ENCODE results near the gene RGS3. TPM values are rescaled to one million over a fixed set of nuclear protein-coding genes. Genes with fewer than 3 reads are reported as not detected.

Gene RGS3
- total and polyA plus RNA-seq, 2 donors (not counting 3 experiments of a cell fraction or from before 2014, with no cell fraction given) = 356 to 416 TPM

- dilution Hi-C loops (cut with MboI; ENCODE audit: extremely low pct_ligation_motif_present, low sequenced_read_pairs) = no loop called here
- ChIA-PET CTCF (interaction anchor here (0.6 to 5.1 kb wide), 7 partner anchors 14 to 532 kb away, joined by 3 to 24 read pairs (median 5); no protein-coding TSS in a partner anchor), POLR2A (interaction anchor here (1.3 to 2.1 kb wide), 2 partner anchors 52 kb away, joined by 5 to 7 read pairs; no protein-coding TSS in a partner anchor)
- BruUV-seq (replicated peaks) = no TSS peak
- H3K9me3 ChIP-seq (replicated peaks; ENCODE audit: control insufficient read depth, insufficient read depth, low read length) = no peaks in the 10 kb centered on the region
- H3K9me1 ChIP-seq (replicated peaks; ENCODE audit: control insufficient read depth, extremely low read depth, insufficient read depth, low read length) = no peaks in the 10 kb centered on the region
- no peak overlapping the region for H2AFZ ChIP-seq (ENCODE audit: low read depth, low read length)
- H3K27ac ChIP-seq (ENCODE audit: insufficient read depth, low read depth, low read length) = no peak overlapping the region
- H3K9ac ChIP-seq (replicated peaks; ENCODE audit: extremely low read depth, insufficient read depth, low read length) = no peak overlapping the region
- H3K4me2 ChIP-seq (ENCODE audit: insufficient read depth, low read length) = no peak overlapping the region
- no peak for TF ChIP-seq EZH2 (IDR thresholded peaks at IDR 0.05; ENCODE audit: borderline replicate concordance, low read depth, low read length, severe bottlenecking)
- TF ChIP-seq GATA2 (IDR thresholded peaks at IDR 0.05; ENCODE audit: insufficient read depth, insufficient read length, low read depth, low read length) = no peak
- TF ChIP-seq MAX (IDR thresholded peaks at IDR 0.05; ENCODE audit: insufficient read depth, insufficient read length) = no peak
- TF ChIP-seq JUN (IDR thresholded peaks at IDR 0.05; ENCODE audit: borderline replicate concordance, insufficient read depth, insufficient read length, low read depth) = no peak
- TF ChIP-seq POLR2A (IDR thresholded peaks at IDR 0.05; ENCODE audit: low read depth, low read length) = no peak
- no peak for TF ChIP-seq FOS (IDR thresholded peaks at IDR 0.05; ENCODE audit: borderline replicate concordance, insufficient read depth, low read length)
- no peak for TF ChIP-seq MYC (IDR thresholded peaks at IDR 0.05; ENCODE audit: low read depth, low read length)
- TF ChIP-seq POLR2AphosphoS5 (IDR thresholded peaks at IDR 0.05; ENCODE audit: insufficient read depth, low read depth, low read length) = no peak
- TF ChIP-seq CTCF (IDR thresholded peaks at IDR 0.05; ENCODE audit: extremely low read depth in 1 of 2, insufficient read depth in 1 of 2, low read depth in 1 of 2, low read length in 2 of 2) = no peak
- no peak for FAIRE-seq
- H4K20me1 ChIP-seq (replicated peaks; ENCODE audit: control insufficient read depth, extremely low read depth, insufficient read depth, low read length) = no peaks in the 10 kb centered on the region
- intact Hi-C loops (cut with micrococcal nuclease) = no loop called here
- peaks cover 32 to 57% of the 10 kb centered on the region in 2 experiments for H3K36me3 ChIP-seq (ENCODE audit: control insufficient read depth in 2 of 2, extremely low read depth in 1 of 2, insufficient read depth in 2 of 2, low read length in 2 of 2)
- peaks cover 94% of the 10 kb centered on the region for H3K79me2 ChIP-seq (ENCODE audit: control insufficient read depth, insufficient read depth, low read length)
- H3K4me1 ChIP-seq (ENCODE audit: control insufficient read depth, extremely low read depth, insufficient read depth, low read length) = peaks cover 69% of the 10 kb centered on the region
- H3K27me3 ChIP-seq (ENCODE audit: control insufficient read depth in 2 of 2, insufficient read depth in 2 of 2, low read length in 2 of 2) = no peaks in the 10 kb centered on the region
- H3K4me3 ChIP-seq (replicated peaks in 1 of 3; ENCODE audit: insufficient read depth in 1 of 3, low read depth in 1 of 3, low read length in 3 of 3) = no peak overlapping the region
- no peak for DNase-seq (ENCODE audit: low read depth, low spot score)
These were observed 43.7 kb downstream of the RGS3 start for GRCh38 chr9:113507256-113507655.
